GM12878 (cell line): ENCODE results near the gene BRD3. TPM values are rescaled to one million over a fixed set of nuclear protein-coding genes. Genes with fewer than 3 reads are reported as not detected.

Source experiments
- BACH1 ChIP-seq: fragments of 450-650 bp; IDR thresholded peaks from 2 replicates; pipeline ENCODE4 v1.6.1; 2017; ENCODE audit warnings: mild to moderate bottlenecking, borderline replicate concordance
- CBFB ChIP-seq: IDR thresholded peaks from 2 replicates; pipeline ENCODE4 v1.6.1; 2016; ENCODE audit warnings: antibody characterized with exemption, low read depth
- CEBPB ChIP-seq, 2 experiments: fragments of 150-350 bp in 1 of 2; IDR thresholded peaks; 2 replicates each; pipeline ENCODE4 v1.6.1; 2012 to 2014; ENCODE audit warnings: low read depth in 2 of 2, low read length in 2 of 2, borderline replicate concordance in 1 of 2, inconsistent platforms in 1 of 2
- CHD4 ChIP-seq: fragments of 200-600 bp; sonication (generic); IDR thresholded peaks from 2 replicates; pipeline ENCODE4 v1.6.1; 2016; ENCODE audit warnings: mild to moderate bottlenecking
- DPF2 ChIP-seq: fragments of 450-650 bp; IDR thresholded peaks from 2 replicates; pipeline ENCODE4 v1.6.1; 2017; ENCODE audit warnings: mild to moderate bottlenecking
- GABPA ChIP-seq: IDR thresholded peaks from 2 replicates; pipeline ENCODE4 v1.6.1; 2014; ENCODE audit warnings: antibody characterized with exemption, low read depth, mild to moderate bottlenecking, inconsistent platforms
- GATAD2B ChIP-seq: fragments of 450-650 bp; conservative IDR thresholded peaks from 2 replicates; pipeline ENCODE4 v1.6.1; 2017; ENCODE audit warnings: low read depth, mild to moderate bottlenecking, moderate library complexity
- IKZF1 ChIP-seq: fragments of 450-650 bp; conservative IDR thresholded peaks from 2 replicates; pipeline ENCODE4 v1.6.1; 2017; ENCODE audit warnings: antibody characterized with exemption, mild to moderate bottlenecking
- LARP7 ChIP-seq: fragments of 450-650 bp; IDR thresholded peaks from 2 replicates; pipeline ENCODE4 v1.6.1; 2017; ENCODE audit warnings: mild to moderate bottlenecking
- MTA3 ChIP-seq: IDR thresholded peaks from 2 replicates; pipeline ENCODE4 v1.6.1; 2012; ENCODE audit warnings: low read length, inconsistent platforms, borderline replicate concordance
- NFYB ChIP-seq: IDR thresholded peaks from 2 replicates; pipeline ENCODE4 v1.6.1; 2011; ENCODE audit warnings: low read depth, mild to moderate bottlenecking, low read length, improper control_type of control experiment, moderate library complexity; ENCODE audit not compliant: insufficient read depth
- RB1 ChIP-seq: fragments of 450-650 bp; formaldehyde crosslinking; IDR thresholded peaks from 2 replicates; pipeline ENCODE4 v1.6.1; 2017; ENCODE audit warnings: mild to moderate bottlenecking, borderline replicate concordance
- RUNX3 ChIP-seq: IDR thresholded peaks from 2 replicates; pipeline ENCODE4 v1.6.1; 2012; ENCODE audit warnings: low read length, inconsistent platforms
- SIX5 ChIP-seq: IDR thresholded peaks from 2 replicates; pipeline ENCODE4 v1.6.1; 2011; ENCODE audit warnings: mild to moderate bottlenecking, low read depth, low read length, moderate library complexity; ENCODE audit not compliant: severe bottlenecking
- TCF12 ChIP-seq: IDR thresholded peaks from 2 replicates; pipeline ENCODE4 v1.6.1; 2011; ENCODE audit warnings: low read depth, mild to moderate bottlenecking, low read length
- TCF7 ChIP-seq: IDR thresholded peaks from 2 replicates; pipeline ENCODE4 v1.6.1; 2014; ENCODE audit warnings: antibody characterized with exemption, borderline replicate concordance
- polyA plus RNA-seq, 11 experiments: library from polyadenylated mRNA; depleted of rRNA in 4 of 11; unstranded in 6 of 11; stranded (reverse) in 5 of 11; fragments of >200 nt; fragmentation: Nextera tagmentation in 4 of 11; fragmentation: Illumina TruSeq in 1 of 11; extraction: Ambion mirVana in 4 of 11; extraction: Trizol in 1 of 11; gene quantifications; 1 replicate in 1 of 11; 2 replicates in 10 of 11; pipeline versions ENCODE4 v1.2.1 to v1.2.3, GENCODE V29; 2011 to 2016; ENCODE audit warnings: inconsistent platforms in 2 of 11, missing spikeins in 2 of 11, low read depth in 1 of 11
- total RNA-seq, 4 experiments: library from RNA; depleted of rRNA in 3 of 4; stranded (reverse); fragments of >200 nt in 3 of 4; fragmentation: Illumina TruSeq in 1 of 4; extraction: Trizol in 1 of 4; gene quantifications; 2 replicates each; pipeline versions ENCODE4 v1.2.1 to v1.2.3, GENCODE V29; 2013 to 2021
- TF ChIP-seq, protein P1 (sequence below): IDR thresholded peaks from 2 replicates; pipeline ENCODE4 v1.6.1; 2011; ENCODE audit warnings: low read depth, mild to moderate bottlenecking, low read length, moderate library complexity, borderline replicate concordance; ENCODE audit errors: extremely low read depth
- TF ChIP-seq, protein P2 (sequence below): fragments of 450-650 bp; IDR thresholded peaks from 2 replicates; pipeline ENCODE4 v1.6.1; 2018; ENCODE audit warnings: mild to moderate bottlenecking, low read depth, moderate library complexity; ENCODE audit not compliant: partially characterized antibody
- TF ChIP-seq, protein P3 (sequence below), 3 experiments: IDR thresholded peaks in 2 of 3; conservative IDR thresholded peaks in 1 of 3; 2 replicates each; pipeline ENCODE4 v1.5.1; 2011; ENCODE audit warnings: low read depth in 3 of 3, low read length in 3 of 3, mild to moderate bottlenecking in 3 of 3, control low read depth in 2 of 3, moderate library complexity in 2 of 3, inconsistent platforms in 1 of 3, mixed read lengths in 1 of 3; ENCODE audit not compliant: control insufficient read depth in 2 of 3, insufficient read depth in 1 of 3; ENCODE audit errors: extremely low read depth in 1 of 3
- TF ChIP-seq, protein P4 (sequence below): fragments of 150-350 bp; IDR thresholded peaks from 2 replicates; pipeline ENCODE4 v1.6.1; 2016; ENCODE audit warnings: low read depth, low read length

The BRD3 gene
- total and polyA plus RNA-seq, 10 of the 15 experiments (the other 5 are each of a cell fraction or from before 2014, with no cell fraction given): 0.53 to 20.8 (median 4.8) TPM

DNA sequence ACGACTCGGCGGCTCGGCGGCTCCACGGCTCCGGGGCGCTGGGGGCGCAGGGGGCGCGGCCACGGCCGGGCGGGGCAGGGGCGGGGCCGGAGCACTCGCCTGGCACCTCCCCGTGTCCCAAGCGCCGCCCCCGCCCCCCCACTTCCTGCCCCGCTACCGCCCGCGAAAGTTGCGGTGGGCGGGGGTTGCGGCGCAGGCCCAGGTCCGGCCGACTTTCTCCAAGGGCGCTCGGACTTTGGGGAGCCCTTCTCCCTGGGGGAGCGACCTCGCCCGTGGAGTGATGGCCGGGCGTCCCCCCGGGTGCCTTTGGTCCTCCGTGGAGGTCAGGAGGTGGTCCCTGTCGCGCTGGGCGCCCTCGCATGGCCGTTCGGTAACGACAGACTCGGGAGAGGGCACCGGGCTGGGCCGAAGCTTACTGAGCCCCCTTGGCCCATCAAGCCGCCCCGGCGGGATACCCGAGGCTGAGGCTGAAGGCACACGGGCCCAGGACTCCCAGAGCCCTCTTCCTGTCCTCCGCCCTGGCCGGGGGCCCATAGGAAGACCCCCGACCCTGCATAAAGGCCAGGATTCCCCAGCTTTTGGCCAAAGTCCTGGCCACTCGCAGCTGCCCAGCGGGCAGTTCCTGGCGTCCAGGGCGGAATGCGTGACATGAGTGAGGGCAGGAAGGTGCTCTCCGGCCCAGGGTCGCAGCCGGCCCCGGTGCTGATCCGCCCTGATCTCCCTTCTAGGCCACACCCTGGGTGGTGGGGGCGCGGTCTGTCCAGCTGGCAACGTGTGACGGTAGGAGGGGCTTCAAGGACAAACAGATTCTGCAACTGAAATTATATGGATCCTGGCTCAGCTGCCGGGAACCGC, 74.8 kb downstream of the BRD3 start (continued):
- TF ChIP-seq GATAD2B: peak; percentile 77; the same call in 1 of the 2 replicates
- TF ChIP-seq GABPA: no peak
- peak; percentile 84 for TF ChIP-seq RUNX3
- no peak for TF ChIP-seq MTA3
- TF ChIP-seq CEBPB (IDR thresholded peaks at IDR 0.05; ENCODE audit: borderline replicate concordance in 1 of 2, low read depth in 2 of 2, low read length in 2 of 2): no peak
- peak; percentile 32; the same call in 1 of the 2 replicates for TF ChIP-seq BACH1
- no peak for TF ChIP-seq CHD4
- TF ChIP-seq, protein P1, sequence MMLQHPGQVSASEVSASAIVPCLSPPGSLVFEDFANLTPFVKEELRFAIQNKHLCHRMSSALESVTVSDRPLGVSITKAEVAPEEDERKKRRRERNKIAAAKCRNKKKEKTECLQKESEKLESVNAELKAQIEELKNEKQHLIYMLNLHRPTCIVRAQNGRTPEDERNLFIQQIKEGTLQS: no peak
- 0 out of 2 replicates have a peak, but pooled peaks have one; percentile 44 for TF ChIP-seq CBFB
- peak; percentile 86; the same call in 1 of the 2 replicates for TF ChIP-seq RB1
- no peak for TF ChIP-seq TCF7
- no peak for TF ChIP-seq NFYB
- no peak for TF ChIP-seq IKZF1
- no peak for TF ChIP-seq LARP7
- TF ChIP-seq, protein P2, sequence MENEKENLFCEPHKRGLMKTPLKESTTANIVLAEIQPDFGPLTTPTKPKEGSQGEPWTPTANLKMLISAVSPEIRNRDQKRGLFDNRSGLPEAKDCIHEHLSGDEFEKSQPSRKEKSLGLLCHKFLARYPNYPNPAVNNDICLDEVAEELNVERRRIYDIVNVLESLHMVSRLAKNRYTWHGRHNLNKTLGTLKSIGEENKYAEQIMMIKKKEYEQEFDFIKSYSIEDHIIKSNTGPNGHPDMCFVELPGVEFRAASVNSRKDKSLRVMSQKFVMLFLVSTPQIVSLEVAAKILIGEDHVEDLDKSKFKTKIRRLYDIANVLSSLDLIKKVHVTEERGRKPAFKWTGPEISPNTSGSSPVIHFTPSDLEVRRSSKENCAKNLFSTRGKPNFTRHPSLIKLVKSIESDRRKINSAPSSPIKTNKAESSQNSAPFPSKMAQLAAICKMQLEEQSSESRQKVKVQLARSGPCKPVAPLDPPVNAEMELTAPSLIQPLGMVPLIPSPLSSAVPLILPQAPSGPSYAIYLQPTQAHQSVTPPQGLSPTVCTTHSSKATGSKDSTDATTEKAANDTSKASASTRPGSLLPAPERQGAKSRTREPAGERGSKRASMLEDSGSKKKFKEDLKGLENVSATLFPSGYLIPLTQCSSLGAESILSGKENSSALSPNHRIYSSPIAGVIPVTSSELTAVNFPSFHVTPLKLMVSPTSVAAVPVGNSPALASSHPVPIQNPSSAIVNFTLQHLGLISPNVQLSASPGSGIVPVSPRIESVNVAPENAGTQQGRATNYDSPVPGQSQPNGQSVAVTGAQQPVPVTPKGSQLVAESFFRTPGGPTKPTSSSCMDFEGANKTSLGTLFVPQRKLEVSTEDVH: no peak
- TF ChIP-seq, protein P3, sequence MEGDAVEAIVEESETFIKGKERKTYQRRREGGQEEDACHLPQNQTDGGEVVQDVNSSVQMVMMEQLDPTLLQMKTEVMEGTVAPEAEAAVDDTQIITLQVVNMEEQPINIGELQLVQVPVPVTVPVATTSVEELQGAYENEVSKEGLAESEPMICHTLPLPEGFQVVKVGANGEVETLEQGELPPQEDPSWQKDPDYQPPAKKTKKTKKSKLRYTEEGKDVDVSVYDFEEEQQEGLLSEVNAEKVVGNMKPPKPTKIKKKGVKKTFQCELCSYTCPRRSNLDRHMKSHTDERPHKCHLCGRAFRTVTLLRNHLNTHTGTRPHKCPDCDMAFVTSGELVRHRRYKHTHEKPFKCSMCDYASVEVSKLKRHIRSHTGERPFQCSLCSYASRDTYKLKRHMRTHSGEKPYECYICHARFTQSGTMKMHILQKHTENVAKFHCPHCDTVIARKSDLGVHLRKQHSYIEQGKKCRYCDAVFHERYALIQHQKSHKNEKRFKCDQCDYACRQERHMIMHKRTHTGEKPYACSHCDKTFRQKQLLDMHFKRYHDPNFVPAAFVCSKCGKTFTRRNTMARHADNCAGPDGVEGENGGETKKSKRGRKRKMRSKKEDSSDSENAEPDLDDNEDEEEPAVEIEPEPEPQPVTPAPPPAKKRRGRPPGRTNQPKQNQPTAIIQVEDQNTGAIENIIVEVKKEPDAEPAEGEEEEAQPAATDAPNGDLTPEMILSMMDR (IDR thresholded peaks at IDR 0.05 in 2 of 3, conservative IDR thresholded peaks at IDR 0.05 in 1 of 3; ENCODE audit: control insufficient read depth in 2 of 3, extremely low read depth in 1 of 3, insufficient read depth in 1 of 3, low read depth in 3 of 3, low read length in 3 of 3): peak; percentile 34 to 56 (median 47); a peak in 4 of 6 replicates
- TF ChIP-seq DPF2: peak; percentile 13; the same call in 1 of the 2 replicates
- TF ChIP-seq TCF12: no peak
- no peak for TF ChIP-seq SIX5
- TF ChIP-seq, protein P4, sequence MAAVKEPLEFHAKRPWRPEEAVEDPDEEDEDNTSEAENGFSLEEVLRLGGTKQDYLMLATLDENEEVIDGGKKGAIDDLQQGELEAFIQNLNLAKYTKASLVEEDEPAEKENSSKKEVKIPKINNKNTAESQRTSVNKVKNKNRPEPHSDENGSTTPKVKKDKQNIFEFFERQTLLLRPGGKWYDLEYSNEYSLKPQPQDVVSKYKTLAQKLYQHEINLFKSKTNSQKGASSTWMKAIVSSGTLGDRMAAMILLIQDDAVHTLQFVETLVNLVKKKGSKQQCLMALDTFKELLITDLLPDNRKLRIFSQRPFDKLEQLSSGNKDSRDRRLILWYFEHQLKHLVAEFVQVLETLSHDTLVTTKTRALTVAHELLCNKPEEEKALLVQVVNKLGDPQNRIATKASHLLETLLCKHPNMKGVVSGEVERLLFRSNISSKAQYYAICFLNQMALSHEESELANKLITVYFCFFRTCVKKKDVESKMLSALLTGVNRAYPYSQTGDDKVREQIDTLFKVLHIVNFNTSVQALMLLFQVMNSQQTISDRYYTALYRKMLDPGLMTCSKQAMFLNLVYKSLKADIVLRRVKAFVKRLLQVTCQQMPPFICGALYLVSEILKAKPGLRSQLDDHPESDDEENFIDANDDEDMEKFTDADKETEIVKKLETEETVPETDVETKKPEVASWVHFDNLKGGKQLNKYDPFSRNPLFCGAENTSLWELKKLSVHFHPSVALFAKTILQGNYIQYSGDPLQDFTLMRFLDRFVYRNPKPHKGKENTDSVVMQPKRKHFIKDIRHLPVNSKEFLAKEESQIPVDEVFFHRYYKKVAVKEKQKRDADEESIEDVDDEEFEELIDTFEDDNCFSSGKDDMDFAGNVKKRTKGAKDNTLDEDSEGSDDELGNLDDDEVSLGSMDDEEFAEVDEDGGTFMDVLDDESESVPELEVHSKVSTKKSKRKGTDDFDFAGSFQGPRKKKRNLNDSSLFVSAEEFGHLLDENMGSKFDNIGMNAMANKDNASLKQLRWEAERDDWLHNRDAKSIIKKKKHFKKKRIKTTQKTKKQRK: no peak
